Mesenchymal stem cell (in vitro differentiated cells and primary cell): ENCODE data around the gene NPPB.

Experiments
- DNase-seq: peaks from one replicate; pipeline ENCODE4 v3.0.0-alpha.2; 2013
- H2AFZ ChIP-seq: one replicate; pipeline ENCODE4 v1.6.1; 2013; ENCODE audit warnings: low read depth, mild to moderate bottlenecking, control low read depth, inconsistent platforms, low read length, moderate library complexity
- H2AK5ac ChIP-seq: 2 replicates; pipeline ENCODE4 v1.6.1; 2013; ENCODE audit warnings: low read length, moderate library complexity, mild to moderate bottlenecking, inconsistent platforms; ENCODE audit not compliant: severe bottlenecking
- H2BK120ac ChIP-seq: one replicate; pipeline ENCODE4 v1.6.1; 2013; ENCODE audit warnings: low read depth, mild to moderate bottlenecking, inconsistent platforms, low read length, moderate library complexity
- H2BK12ac ChIP-seq, 2 experiments: one replicate each; pipeline ENCODE4 v1.6.1; 2013; ENCODE audit warnings: inconsistent platforms in 2 of 2, low read length in 2 of 2, mild to moderate bottlenecking in 2 of 2, moderate library complexity in 2 of 2, control low read depth in 1 of 2
- H2BK15ac ChIP-seq: one replicate; pipeline ENCODE4 v1.6.1; 2013; ENCODE audit warnings: mild to moderate bottlenecking, low read depth, inconsistent platforms; ENCODE audit not compliant: poor library complexity, severe bottlenecking
- H2BK5ac ChIP-seq: 2 replicates; pipeline ENCODE4 v1.6.1; 2013; ENCODE audit warnings: low read depth, mild to moderate bottlenecking, low read length, control low read depth, inconsistent platforms; ENCODE audit not compliant: poor library complexity, severe bottlenecking
- H3K14ac ChIP-seq, 2 experiments: one replicate each; pipeline ENCODE4 v1.6.1; 2013; ENCODE audit warnings: inconsistent platforms in 2 of 2, low read length in 2 of 2, control low read depth in 1 of 2, mild to moderate bottlenecking in 1 of 2, moderate library complexity in 1 of 2
- H3K18ac ChIP-seq, 2 experiments: one replicate each; pipeline ENCODE4 v1.6.1; 2013; ENCODE audit warnings: inconsistent platforms in 2 of 2, low read length in 2 of 2, control low read depth in 1 of 2, low read depth in 1 of 2, mild to moderate bottlenecking in 1 of 2
- H3K23ac ChIP-seq, 2 experiments: one replicate each; pipeline ENCODE4 v1.6.1; 2013; ENCODE audit warnings: inconsistent platforms in 2 of 2, low read length in 2 of 2, mild to moderate bottlenecking in 2 of 2, moderate library complexity in 2 of 2, control low read depth in 1 of 2
- H3K27ac ChIP-seq: 2 replicates; pipeline ENCODE4 v1.5.1; 2013; ENCODE audit warnings: mild to moderate bottlenecking, moderate library complexity, low read length, control low read depth, inconsistent platforms; ENCODE audit not compliant: poor library complexity, severe bottlenecking
- H3K27me3 ChIP-seq, 2 experiments: 2 replicates each; pipeline versions ENCODE4 v1.6.1 to v1.7.0; 2013; ENCODE audit warnings: low read length in 2 of 2, mild to moderate bottlenecking in 2 of 2, moderate library complexity in 2 of 2, control low read depth in 1 of 2, inconsistent platforms in 1 of 2; ENCODE audit not compliant: control insufficient read depth in 1 of 2, insufficient read depth in 1 of 2
- H3K36me3 ChIP-seq, 2 experiments: 2 replicates each; pipeline versions ENCODE4 v1.6.1 to v1.7.0; 2013; ENCODE audit warnings: low read length in 2 of 2, control low read depth in 1 of 2, inconsistent platforms in 1 of 2, low read depth in 1 of 2, mild to moderate bottlenecking in 1 of 2; ENCODE audit not compliant: insufficient read depth in 2 of 2, control insufficient read depth in 1 of 2
- H3K4ac ChIP-seq, 2 experiments: one replicate each; pipeline ENCODE4 v1.6.1; 2013; ENCODE audit warnings: inconsistent platforms in 2 of 2, low read length in 2 of 2, mild to moderate bottlenecking in 2 of 2, moderate library complexity in 2 of 2, control low read depth in 1 of 2, low read depth in 1 of 2
- H3K4me1 ChIP-seq: 2 replicates; pipeline ENCODE4 v1.6.1; 2013; ENCODE audit warnings: low read depth, low read length, control low read depth; ENCODE audit not compliant: control insufficient read depth, insufficient read depth
- H3K4me2 ChIP-seq: 2 replicates; pipeline ENCODE4 v1.6.1; 2013; ENCODE audit warnings: low read length, mild to moderate bottlenecking, inconsistent platforms; ENCODE audit not compliant: poor library complexity, severe bottlenecking
- H3K4me3 ChIP-seq, 2 experiments: 2 replicates each; pipeline versions ENCODE4 v1.5.1 to v1.7.0; 2013; ENCODE audit warnings: low read length in 2 of 2, mild to moderate bottlenecking in 2 of 2, control low read depth in 1 of 2, low read depth in 1 of 2; ENCODE audit not compliant: insufficient read depth in 1 of 2
- H3K79me1 ChIP-seq: replicated peaks from 2 replicates; pipeline ENCODE4 v1.6.1; 2013; ENCODE audit warnings: mild to moderate bottlenecking, control low read depth, low read length, inconsistent platforms; ENCODE audit not compliant: poor library complexity, severe bottlenecking
- H3K9ac ChIP-seq: 2 replicates; pipeline ENCODE4 v1.7.0; 2013; ENCODE audit warnings: mild to moderate bottlenecking, low read length, moderate library complexity
- H3K9me3 ChIP-seq: 2 replicates; pipeline ENCODE4 v1.7.0; 2013; ENCODE audit warnings: mild to moderate bottlenecking, low read length; ENCODE audit not compliant: control insufficient read depth
- H4K8ac ChIP-seq: one replicate; pipeline ENCODE4 v1.6.1; 2013; ENCODE audit warnings: inconsistent platforms, mild to moderate bottlenecking, low read length, moderate library complexity
- H4K91ac ChIP-seq: one replicate; pipeline ENCODE4 v1.6.1; 2013; ENCODE audit warnings: mild to moderate bottlenecking, low read length, inconsistent platforms
- WGBS: methylation state at CpG from one replicate; pipeline ENCODE4 v1.1.7; 2013; ENCODE audit warnings: mixed read lengths; 5-methylcytosine and 5-hydroxymethylcytosine counted together

Gene NPPB

GRCh38 chr1:11838349-11839272 lies 20.1 kb downstream of the NPPB start:
- no peak overlapping the region for H3K27ac ChIP-seq
- no peak overlapping the region for H3K18ac ChIP-seq
- H3K14ac ChIP-seq: no peak overlapping the region
- peak; percentile 53 for DNase-seq
- no peaks in the 10 kb centered on the region for H3K27me3 ChIP-seq
- no peak overlapping the region for H2BK12ac ChIP-seq
- no peak overlapping the region for H2BK15ac ChIP-seq
- H4K91ac ChIP-seq: no peak overlapping the region
- no peak overlapping the region for H3K4me3 ChIP-seq
- no peak overlapping the region for H2BK5ac ChIP-seq
- H3K9ac ChIP-seq: no peak overlapping the region
- H3K4me2 ChIP-seq: no peak overlapping the region
- no peak overlapping the region for H2AK5ac ChIP-seq
- no peak overlapping the region for H2BK120ac ChIP-seq
- peaks cover 21% of the 10 kb centered on the region for H3K79me1 ChIP-seq
- H3K9me3 ChIP-seq: no peaks in the 10 kb centered on the region
- peak overlapping the region; percentile 45 for H4K8ac ChIP-seq
- no peak overlapping the region for H2AFZ ChIP-seq
- no peak overlapping the region for H3K23ac ChIP-seq
- H3K36me3 ChIP-seq: peaks cover 92 to 97% of the 10 kb centered on the region in 2 experiments
- H3K4me1 ChIP-seq: peaks cover 12% of the 10 kb centered on the region
- 73% methylated on average over 38 of the region's 40 CpGs for WGBS
- no peak overlapping the region for H3K4ac ChIP-seq

GRCh38 chr1:11837767-11838348 lies 20.9 kb downstream of the NPPB start:
- Histone ChIP-seq H3K27me3 (no peaks in the 10 kb centered on the region), H4K91ac (no peak overlapping the region), H3K4me2 (no peak overlapping the region), H3K9me3 (no peaks in the 10 kb centered on the region), H3K79me1 (peaks cover 22% of the 10 kb centered on the region), H3K14ac (no peak overlapping the region), H3K18ac (no peak overlapping the region), H2AFZ (no peak overlapping the region), H3K36me3 (peaks cover 94 to 100% of the 10 kb centered on the region in 2 experiments), H2BK12ac (no peak overlapping the region), H2AK5ac (no peak overlapping the region), H2BK120ac (no peak overlapping the region), H2BK15ac (no peak overlapping the region), H3K4ac (no peak overlapping the region), H3K4me1 (peaks cover 12% of the 10 kb centered on the region), H2BK5ac (no peak overlapping the region), H3K27ac (no peak overlapping the region), H3K4me3 (no peak overlapping the region), H3K23ac (no peak overlapping the region), H4K8ac (no peak overlapping the region), H3K9ac (no peak overlapping the region)
- 88% methylated on average over 11 of the region's 11 CpGs for WGBS
- no peak for DNase-seq

- no peak overlapping the region for H2AK5ac ChIP-seq
- no peak overlapping the region for H2BK120ac ChIP-seq
- H3K23ac ChIP-seq: no peak overlapping the region
- H3K4ac ChIP-seq: no peak overlapping the region
- H3K27ac ChIP-seq: no peak overlapping the region
- no peaks in the 10 kb centered on the region for H3K27me3 ChIP-seq
- H3K9ac ChIP-seq: no peak overlapping the region
- peaks cover 91 to 100% of the 10 kb centered on the region in 2 experiments for H3K36me3 ChIP-seq
- no peak overlapping the region for H2BK15ac ChIP-seq
- peaks cover 21% of the 10 kb centered on the region for H3K79me1 ChIP-seq
- H3K9me3 ChIP-seq: no peaks in the 10 kb centered on the region
- H2BK5ac ChIP-seq: no peak overlapping the region
- H2AFZ ChIP-seq: no peak overlapping the region
- 95% methylated on average over 34 of the region's 36 CpGs for WGBS
- H2BK12ac ChIP-seq: no peak overlapping the region
- no peak overlapping the region for H3K4me2 ChIP-seq
- no peak overlapping the region for H3K14ac ChIP-seq
- no peak for DNase-seq
- no peak overlapping the region for H3K4me3 ChIP-seq
- no peak overlapping the region for H3K18ac ChIP-seq
- no peak overlapping the region for H4K91ac ChIP-seq
- H4K8ac ChIP-seq: no peak overlapping the region
- peaks cover 8% of the 10 kb centered on the region for H3K4me1 ChIP-seq
Observed at GRCh38 chr1:11836955-11837766, 21.6 kb downstream of the NPPB start.
